ENCODE data around the gene LRRC4C. TPM values are rescaled to one million over a fixed set of nuclear protein-coding genes. Genes with fewer than 3 reads are reported as not detected.
A peak's percentile ranks its signal among the peaks of the same experiment; 100 is the strongest.

The LRRC4C gene
- total RNA-seq, 1 experiment from 2014 or later, result 0.13 TPM

GRCh38 chr11:41201156-41201555 is 258.3 kb downstream of the LRRC4C start:
- Histone ChIP-seq H3K18ac (ENCODE audit: insufficient read length, low read depth, low read length) (no peak overlapping the region), H3K27ac (ENCODE audit: insufficient read length, low read depth, low read length) (no peak overlapping the region), H3K23me2 (ENCODE audit: insufficient read length, low read depth, low read length, poor library complexity, severe bottlenecking) (no peaks in the 10 kb centered on the region), H2BK15ac (ENCODE audit: low read depth, low read length) (no peak overlapping the region), H3T11ph (ENCODE audit: low read length) (no peak overlapping the region), H4K91ac (ENCODE audit: insufficient read length, low read depth, low read length) (no peak overlapping the region), H3K23ac (ENCODE audit: insufficient read length, low read depth, low read length) (no peak overlapping the region), H3K79me2 (ENCODE audit: insufficient read depth, low read length) (no peaks in the 10 kb centered on the region), H3K4ac (ENCODE audit: low read depth, low read length) (no peak overlapping the region), H3K56ac (ENCODE audit: insufficient read length, low read depth, low read length) (no peak overlapping the region), H4K20me1 (ENCODE audit: control insufficient read depth, insufficient read depth, insufficient read length) (no peaks in the 10 kb centered on the region), H3K4me2 (ENCODE audit: insufficient read depth, insufficient read length, low read length) (no peak overlapping the region), H4K8ac (replicated peaks; ENCODE audit: insufficient read length, low read depth, low read length) (no peak overlapping the region), H3K9ac (ENCODE audit: extremely low read depth, insufficient read length, low read length) (no peak overlapping the region), H3K27me3 (ENCODE audit: insufficient read depth, low read length) (no peaks in the 10 kb centered on the region), H3K9me3 (ENCODE audit: control insufficient read depth, low read depth, low read length) (no peaks in the 10 kb centered on the region), H2AFZ (ENCODE audit: low read length) (peak overlapping the region; percentile 33), H4K5ac (ENCODE audit: insufficient read length, low read depth, low read length) (no peak overlapping the region), H2BK5ac (ENCODE audit: insufficient read length, low read length) (no peak overlapping the region), H3K4me1 (ENCODE audit: insufficient read depth, low read length) (peaks cover 1% of the 10 kb centered on the region; the same call in 1 of the 2 replicates), H2BK20ac (ENCODE audit: low read depth, low read length, poor library complexity, severe bottlenecking) (no peak overlapping the region), H2BK120ac (ENCODE audit: low read depth, low read length, poor library complexity, severe bottlenecking) (no peak overlapping the region), H3K14ac (ENCODE audit: insufficient read depth, low read length) (no peak overlapping the region), H3K79me1 (ENCODE audit: insufficient read depth, low read depth, low read length, poor library complexity, severe bottlenecking) (no peaks in the 10 kb centered on the region), H2BK12ac (ENCODE audit: insufficient read length, low read depth, low read length) (no peak overlapping the region), H2AK5ac (ENCODE audit: insufficient read length, low read length) (no peak overlapping the region)
- Mint-ChIP-seq H3K4me1 (peaks cover 6% of the 10 kb centered on the region in 2 experiments), H3K9me3 (peaks cover 0 to 3% of the 10 kb centered on the region in 2 experiments; a peak in 2 of 5 replicates), H3K36me3 (ENCODE audit: insufficient read depth in 1 of 3, low read depth in 3 of 3) (peaks cover 0 to 7% (median 6%) of the 10 kb centered on the region in 3 experiments; a peak in 3 of 7 replicates), H3K27ac (no peak overlapping the region), H3K27me3 (ENCODE audit: low read depth) (no peaks in the 10 kb centered on the region), H3K4me3 (no peak overlapping the region)
- TF ChIP-seq, protein P1, sequence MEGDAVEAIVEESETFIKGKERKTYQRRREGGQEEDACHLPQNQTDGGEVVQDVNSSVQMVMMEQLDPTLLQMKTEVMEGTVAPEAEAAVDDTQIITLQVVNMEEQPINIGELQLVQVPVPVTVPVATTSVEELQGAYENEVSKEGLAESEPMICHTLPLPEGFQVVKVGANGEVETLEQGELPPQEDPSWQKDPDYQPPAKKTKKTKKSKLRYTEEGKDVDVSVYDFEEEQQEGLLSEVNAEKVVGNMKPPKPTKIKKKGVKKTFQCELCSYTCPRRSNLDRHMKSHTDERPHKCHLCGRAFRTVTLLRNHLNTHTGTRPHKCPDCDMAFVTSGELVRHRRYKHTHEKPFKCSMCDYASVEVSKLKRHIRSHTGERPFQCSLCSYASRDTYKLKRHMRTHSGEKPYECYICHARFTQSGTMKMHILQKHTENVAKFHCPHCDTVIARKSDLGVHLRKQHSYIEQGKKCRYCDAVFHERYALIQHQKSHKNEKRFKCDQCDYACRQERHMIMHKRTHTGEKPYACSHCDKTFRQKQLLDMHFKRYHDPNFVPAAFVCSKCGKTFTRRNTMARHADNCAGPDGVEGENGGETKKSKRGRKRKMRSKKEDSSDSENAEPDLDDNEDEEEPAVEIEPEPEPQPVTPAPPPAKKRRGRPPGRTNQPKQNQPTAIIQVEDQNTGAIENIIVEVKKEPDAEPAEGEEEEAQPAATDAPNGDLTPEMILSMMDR (conservative IDR thresholded peaks at IDR 0.05), result peak; percentile 87
- no CpG with 5 or more reads among the region's 5 CpGs for WGBS (ENCODE audit: extremely low coverage, insufficient read length, low lambda C conversion rate)
- peak; percentile 54 for DNase-seq

All from H9 (cell line).